Fibroblast of lung (primary cell): ENCODE measurements around the gene OR11G2. TPM values are rescaled to one million over a fixed set of nuclear protein-coding genes. Genes with fewer than 3 reads are reported as not detected.

Experiments used
- DNase-seq, 2 donors: peaks; one replicate each; pipeline versions ENCODE4 v3.0.0 to v3.0.0-alpha.2; 2010; ENCODE audit warnings: low read depth in 2 of 2
- H2AFZ ChIP-seq: 2 replicates; pipeline ENCODE4 v1.5.1; 2012; ENCODE audit warnings: low read length, control low read depth, inconsistent platforms
- H3K27ac ChIP-seq: 2 replicates; pipeline ENCODE4 v1.5.1; 2011; ENCODE audit warnings: low read length, control low read depth; ENCODE audit not compliant: insufficient read depth
- H3K27me3 ChIP-seq: 2 replicates; pipeline ENCODE4 v1.5.1; 2011; ENCODE audit warnings: mild to moderate bottlenecking, low read length; ENCODE audit not compliant: control insufficient read depth, insufficient read depth
- H3K36me3 ChIP-seq: 2 replicates; pipeline ENCODE4 v1.5.1; 2011; ENCODE audit warnings: low read length; ENCODE audit not compliant: control insufficient read depth, insufficient read depth
- H3K4me1 ChIP-seq: 2 replicates; pipeline ENCODE4 v1.5.1; 2011; ENCODE audit warnings: low read length; ENCODE audit not compliant: control insufficient read depth, insufficient read depth; ENCODE audit errors: extremely low read depth
- H3K4me2 ChIP-seq: 2 replicates; pipeline ENCODE4 v1.5.1; 2011; ENCODE audit warnings: low read length, control low read depth; ENCODE audit not compliant: insufficient read depth; ENCODE audit errors: extremely low read depth
- H3K4me3 ChIP-seq, 4 experiments: fragments of 200-600 bp in 1 of 4; sonication (generic) in 1 of 4; replicated peaks in 1 of 4; 2 replicates each; pipeline ENCODE4 v1.5.1; 2011 to 2016; ENCODE audit warnings: low read length in 4 of 4, low read depth in 3 of 4, mild to moderate bottlenecking in 3 of 4, control low read depth in 2 of 4, inconsistent platforms in 1 of 4, mixed read lengths in 1 of 4; ENCODE audit not compliant: insufficient read depth in 1 of 4; ENCODE audit errors: control extremely low read depth in 1 of 4
- H3K79me2 ChIP-seq: 2 replicates; pipeline ENCODE4 v1.5.1; 2012; ENCODE audit warnings: mild to moderate bottlenecking, low read length, inconsistent platforms; ENCODE audit not compliant: control insufficient read depth, insufficient read depth
- H3K9ac ChIP-seq: 2 replicates; pipeline ENCODE4 v1.5.1; 2011; ENCODE audit warnings: mild to moderate bottlenecking, low read length, control low read depth; ENCODE audit not compliant: insufficient read depth
- H3K9me3 ChIP-seq: 2 replicates; pipeline ENCODE4 v1.5.1; 2012; ENCODE audit warnings: low read depth, low read length; ENCODE audit not compliant: control insufficient read depth, insufficient read depth
- H4K20me1 ChIP-seq: 2 replicates; pipeline ENCODE4 v1.5.1; 2011; ENCODE audit warnings: low read length; ENCODE audit not compliant: control insufficient read depth, insufficient read depth; ENCODE audit errors: extremely low read depth
- CTCF ChIP-seq, 2 donors: IDR thresholded peaks in 1 of 2; conservative IDR thresholded peaks in 1 of 2; 1 replicate in 1 of 2; 2 replicates in 1 of 2; pipeline ENCODE4 v1.5.1; 2011 to 2012; ENCODE audit warnings: low read length in 2 of 2, control low read depth in 1 of 2, inconsistent platforms in 1 of 2, low read depth in 1 of 2, mild to moderate bottlenecking in 1 of 2
- EZH2 ChIP-seq: IDR thresholded peaks from 2 replicates; pipeline ENCODE4 v1.5.1; 2012; ENCODE audit warnings: low read length, control low read depth, mild to moderate bottlenecking; ENCODE audit errors: missing control alignments
- polyA plus RNA-seq, 2 donors: library from polyadenylated mRNA; depleted of rRNA in 1 of 2; stranded (reverse) in 1 of 2; unstranded in 1 of 2; fragments of >200 nt; gene quantifications; 2 replicates each; pipeline ENCODE4 v1.2.1, GENCODE V29; 2011 to 2012; ENCODE audit warnings: missing spikeins in 1 of 2
- total RNA-seq: library from RNA; depleted of rRNA; stranded (reverse); fragments of >200 nt; gene quantifications from 2 replicates; pipeline ENCODE4 v1.2.1, GENCODE V29; 2014

OR11G2 gene
- total and polyA plus RNA-seq, 2 donors (not counting 1 experiment from before 2014, with no cell fraction given): not detected

DNA sequence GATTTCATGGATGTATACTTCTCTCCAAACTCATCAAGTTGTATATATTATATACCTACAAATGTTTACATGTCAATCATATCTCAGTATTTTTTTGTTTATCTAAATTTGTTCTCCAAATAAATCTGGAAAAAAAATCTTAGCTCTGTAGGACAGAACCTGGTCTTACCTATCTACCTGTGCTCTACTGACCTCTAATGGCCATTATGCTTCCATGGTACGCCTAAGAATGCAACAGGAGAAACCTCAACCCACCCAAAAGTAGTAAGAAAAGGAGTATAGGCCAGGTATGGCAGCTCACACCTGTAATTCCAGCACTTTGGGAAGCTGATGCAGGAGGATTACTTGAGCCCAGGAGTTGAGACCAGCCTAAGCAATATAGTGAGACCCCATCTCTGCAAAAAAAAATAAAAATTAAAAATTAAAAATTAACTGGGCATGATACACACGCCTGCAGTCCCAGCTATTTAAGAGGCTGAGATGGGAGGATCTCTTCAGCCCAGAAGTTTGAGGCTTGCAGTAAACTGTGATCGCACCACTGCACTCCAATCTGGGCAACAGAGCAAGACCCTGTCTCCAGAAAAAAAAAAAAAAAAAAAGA, 57.0 kb downstream of the OR11G2 start:
- H3K27me3 ChIP-seq: no peaks in the 10 kb centered on the region
- TF ChIP-seq CTCF (conservative IDR thresholded peaks at IDR 0.05 in 1 of 2, IDR thresholded peaks at IDR 0.05 in 1 of 2; ENCODE audit: low read depth in 1 of 2, low read length in 2 of 2) (no peak), EZH2 (no peak)
- no peak for DNase-seq

More for the DNA sequence above, 57.0 kb downstream of the OR11G2 start:
- Histone ChIP-seq H3K27ac (no peak overlapping the region), H3K9ac (no peak overlapping the region), H3K4me2 (no peak overlapping the region), H3K4me1 (no peaks in the 10 kb centered on the region), H4K20me1 (no peaks in the 10 kb centered on the region), H2AFZ (no peak overlapping the region), H3K9me3 (no peaks in the 10 kb centered on the region), H3K4me3 (no peak overlapping the region), H3K79me2 (no peaks in the 10 kb centered on the region), H3K36me3 (no peaks in the 10 kb centered on the region)

Other genes starting within 250 kb of the OR11G2 start
- not detected in 2 replicates for gene OR4K15, start 215.3 kb upstream of the OR11G2 start, total RNA-seq
- not detected in 2 replicates for gene OR4K15, start 215.3 kb upstream of the OR11G2 start, polyA plus RNA-seq
- not detected in 2 replicates for gene OR4Q2, start 188.7 kb upstream of the OR11G2 start, total RNA-seq
- not detected in 2 replicates for gene OR4Q2, start 188.7 kb upstream of the OR11G2 start, polyA plus RNA-seq
- gene OR4K14, start 171.6 kb upstream of the OR11G2 start, total RNA-seq: not detected in 2 replicates
- gene OR4K14, start 171.6 kb upstream of the OR11G2 start, polyA plus RNA-seq: not detected in 2 replicates
- gene OR4K13, start 154.9 kb upstream of the OR11G2 start, total RNA-seq: not detected in 2 replicates
- gene OR4K13, start 154.9 kb upstream of the OR11G2 start, polyA plus RNA-seq: not detected in 2 replicates
- gene OR4L1, start 130.9 kb upstream of the OR11G2 start, total RNA-seq: not detected in 2 replicates
- not detected in 2 replicates for gene OR4L1, start 130.9 kb upstream of the OR11G2 start, polyA plus RNA-seq
- not detected in 2 replicates for gene OR4K17, start 80.2 kb upstream of the OR11G2 start, total RNA-seq
- gene OR4K17, start 80.2 kb upstream of the OR11G2 start, polyA plus RNA-seq: not detected in 2 replicates
- gene OR4N5, start 52.1 kb upstream of the OR11G2 start, total RNA-seq: not detected in 2 replicates
- not detected in 2 replicates for gene OR4N5, start 52.1 kb upstream of the OR11G2 start, polyA plus RNA-seq
- gene OR11H6, start 32.8 kb downstream of the OR11G2 start, total RNA-seq: not detected in 2 replicates
- not detected in 2 replicates for gene OR11H6, start 32.8 kb downstream of the OR11G2 start, polyA plus RNA-seq
- gene OR11H7, start 38.1 kb downstream of the OR11G2 start, total RNA-seq: not detected in 2 replicates
- not detected in 2 replicates for gene OR11H7, start 38.1 kb downstream of the OR11G2 start, polyA plus RNA-seq
- gene OR11H4, start 48.4 kb downstream of the OR11G2 start, total RNA-seq: not detected in 2 replicates
- not detected in 2 replicates for gene OR11H4, start 48.4 kb downstream of the OR11G2 start, polyA plus RNA-seq
- gene TTC5, start 115.1 kb downstream of the OR11G2 start, total RNA-seq: 20.0 and 22.0 TPM in 2 replicates
- 20.3 and 22.4 TPM in 2 replicates for gene TTC5, start 115.1 kb downstream of the OR11G2 start, polyA plus RNA-seq
- gene CCNB1IP1, start 142.4 kb downstream of the OR11G2 start, total RNA-seq: 77.5 and 110 TPM in 2 replicates
- gene CCNB1IP1, start 142.4 kb downstream of the OR11G2 start, polyA plus RNA-seq: 33.3 and 48.5 TPM in 2 replicates
- 5.6 and 6.6 TPM in 2 replicates for gene PARP2, start 152.7 kb downstream of the OR11G2 start, total RNA-seq
- gene PARP2, start 152.7 kb downstream of the OR11G2 start, polyA plus RNA-seq: 16.9 and 28.7 TPM in 2 replicates
- gene TEP1, start 222.6 kb downstream of the OR11G2 start, total RNA-seq: 15.2 and 21.6 TPM in 2 replicates
- gene TEP1, start 222.6 kb downstream of the OR11G2 start, polyA plus RNA-seq: 7.4 and 10.5 TPM in 2 replicates
- 0.26 and 1.5 TPM in 2 replicates for gene KLHL33, start 245.3 kb downstream of the OR11G2 start, total RNA-seq
- 0.09 and 0.17 TPM in 2 replicates for gene KLHL33, start 245.3 kb downstream of the OR11G2 start, polyA plus RNA-seq